Measurements from ENCODE around the gene RABL6. TPM values are rescaled to one million over a fixed set of nuclear protein-coding genes. Genes with fewer than 3 reads are reported as not detected.
"Not testable (repeated sequence)": the region's sequence is repeated elsewhere in the genome, so short reads cannot be mapped to it uniquely, and the experiment has no call there.

RABL6 gene
- polyA plus RNA-seq, 4 donors: 75.5 to 114 (median 82.3) TPM

DNA sequence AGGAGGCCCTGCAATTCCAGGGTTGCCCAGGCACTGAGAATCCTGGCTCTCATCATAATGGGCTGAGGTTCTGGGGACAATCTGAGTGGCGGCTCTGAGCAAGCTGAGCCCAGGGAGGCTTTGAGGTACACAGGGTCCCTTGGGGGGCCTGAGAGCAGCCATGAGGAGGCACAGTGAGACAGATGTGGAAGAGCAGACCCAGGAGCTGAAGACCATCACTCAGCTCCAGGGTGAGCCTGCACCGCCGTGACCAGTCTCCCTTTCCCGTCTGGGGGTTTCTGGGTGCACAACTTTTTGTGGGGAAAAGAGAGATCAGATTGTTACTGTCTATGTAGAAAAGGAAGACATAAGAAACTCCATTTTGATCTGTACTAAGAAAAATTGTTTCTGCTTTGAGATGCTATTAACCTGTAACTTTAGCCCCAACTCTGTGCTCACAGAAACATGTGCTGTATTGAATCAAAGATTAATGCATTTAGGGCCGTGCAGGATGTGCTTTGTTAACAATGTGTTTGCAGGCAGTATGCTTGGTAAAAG is 11.4 kb upstream of the RABL6 start, which contains the start of gene CCDC183:
Gene CCDC183 (plus strand): TSS at position 101 of the 537 bp plus-strand sequence. CDS start 60 bp downstream, at position 161.
- H3K27me3 ChIP-seq (ENCODE audit: control insufficient read depth in 3 of 3, insufficient read depth in 3 of 3, low read length in 3 of 3): peaks cover 0 to 4% (median 3%) of the 10 kb centered on the region in 3 donors
- H3K27ac ChIP-seq (ENCODE audit: low read depth in 1 of 3, low read length in 2 of 3): peak within 1 kb of the TSS in 1 of 3 donors; percentile 100

DNA sequence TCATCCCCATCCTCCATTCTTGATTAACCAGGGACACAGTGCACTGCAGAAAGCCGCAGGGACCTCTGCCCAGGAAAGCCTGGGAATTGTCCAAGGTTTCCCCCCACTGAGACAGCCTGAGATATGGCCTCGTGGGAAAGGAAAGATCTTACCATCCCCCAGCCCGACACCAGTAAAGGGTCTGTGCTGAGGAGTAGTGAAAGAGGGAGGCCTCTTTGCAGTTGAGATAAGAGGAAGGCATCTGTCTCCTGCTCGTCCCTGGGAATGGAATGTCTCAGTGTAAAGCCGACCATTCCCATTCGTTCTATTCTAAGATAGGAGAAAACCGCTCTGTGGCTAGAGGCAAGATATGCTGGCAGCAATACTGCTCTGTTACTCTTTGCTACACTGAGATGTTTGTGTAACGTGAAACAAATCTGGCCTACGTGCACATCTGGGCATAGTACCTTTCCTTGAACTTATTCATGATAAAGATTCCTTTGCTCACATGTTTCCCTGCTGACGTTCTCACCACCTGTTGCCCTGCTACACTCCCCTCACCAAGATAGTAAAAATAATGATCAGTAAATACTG is 10.9 kb upstream of the RABL6 start:
- not testable (repeated sequence) for H3K27me3 ChIP-seq (ENCODE audit: control insufficient read depth in 3 of 3, insufficient read depth in 3 of 3, low read length in 3 of 3); H3K9me3 ChIP-seq (ENCODE audit: control insufficient read depth in 2 of 2, insufficient read depth in 1 of 2, low read depth in 1 of 2, low read length in 1 of 2); H3K4me3 ChIP-seq (ENCODE audit: low read depth in 1 of 3, low read length in 3 of 3); FAIRE-seq
- Histone ChIP-seq H3K36me3 (ENCODE audit: control insufficient read depth in 3 of 3, insufficient read depth in 2 of 3, low read depth in 1 of 3, low read length in 3 of 3) (peaks cover 0 to 36% (median 0%) of the 10 kb centered on the region in 3 donors), H3K27ac (ENCODE audit: low read depth in 1 of 3, low read length in 2 of 3) (peak overlapping the region in 1 of 3 donors; percentile 100), H3K4me1 (ENCODE audit: control insufficient read depth in 3 of 3, insufficient read depth in 2 of 3, low read depth in 1 of 3, low read length in 2 of 3) (peaks cover 0 to 78% (median 3%) of the 10 kb centered on the region in 3 donors)
- 9 to 19% (median 11%) methylated on average over 10 of the region's 10 CpGs for WGBS, 3 donors
- DNase-seq: peak; percentile 29 to 86

More for the DNA sequence above, 11.4 kb upstream of the RABL6 start, which contains the start of gene CCDC183:
- Histone ChIP-seq H3K36me3 (ENCODE audit: control insufficient read depth in 3 of 3, insufficient read depth in 2 of 3, low read depth in 1 of 3, low read length in 3 of 3) (peaks cover 0 to 38% (median 0%) of the 10 kb centered on the region in 3 donors), H3K4me1 (ENCODE audit: control insufficient read depth in 3 of 3, insufficient read depth in 2 of 3, low read depth in 1 of 3, low read length in 2 of 3) (peaks cover 0 to 81% (median 3%) of the 10 kb centered on the region in 3 donors), H3K9me3 (ENCODE audit: control insufficient read depth in 2 of 2, insufficient read depth in 1 of 2, low read depth in 1 of 2, low read length in 1 of 2) (no peaks in the 10 kb centered on the region), H3K4me3 (ENCODE audit: low read depth in 1 of 3, low read length in 3 of 3) (peak within 1 kb of the TSS in 1 of 3 donors; percentile 15)
- DNase-seq (no peak), FAIRE-seq (no peak)
- WGBS, 3 donors: 37 to 50% (median 44%) methylated on average over 5 of the region's 5 CpGs

DNA sequence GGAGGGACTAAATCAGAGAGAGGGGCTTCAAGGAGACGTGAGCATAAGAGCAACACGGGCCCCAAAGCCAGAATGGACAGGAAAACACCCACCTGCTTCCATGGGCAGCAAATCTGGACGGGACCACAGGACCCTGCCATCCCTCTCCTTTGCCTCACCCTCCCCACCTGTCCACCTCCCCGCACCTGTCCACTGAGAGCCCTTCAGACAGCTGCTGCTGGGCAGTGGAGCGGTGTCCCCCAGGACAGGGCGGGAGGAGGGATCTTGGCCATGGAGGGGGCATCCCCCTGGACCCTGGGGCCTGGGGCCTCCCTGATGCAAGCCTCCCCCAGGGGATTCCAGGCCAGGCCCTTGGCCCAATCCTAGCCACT is 9.1 kb upstream of the RABL6 start:
- Histone ChIP-seq H3K36me3 (ENCODE audit: control insufficient read depth in 3 of 3, insufficient read depth in 2 of 3, low read depth in 1 of 3, low read length in 3 of 3) (peaks cover 0 to 28% (median 0%) of the 10 kb centered on the region in 3 donors), H3K27ac (ENCODE audit: low read depth in 1 of 3, low read length in 2 of 3) (peak overlapping the region in 1 of 3 donors; percentile 95), H3K4me3 (ENCODE audit: low read depth in 1 of 3, low read length in 3 of 3) (peak overlapping the region in 1 of 3 donors; percentile 64), H3K9me3 (ENCODE audit: control insufficient read depth in 2 of 2, insufficient read depth in 1 of 2, low read depth in 1 of 2, low read length in 1 of 2) (no peaks in the 10 kb centered on the region), H3K4me1 (ENCODE audit: control insufficient read depth in 3 of 3, insufficient read depth in 2 of 3, low read depth in 1 of 3, low read length in 2 of 3) (peaks cover 0 to 61% (median 3%) of the 10 kb centered on the region in 3 donors), H3K27me3 (ENCODE audit: control insufficient read depth in 3 of 3, insufficient read depth in 3 of 3, low read length in 3 of 3) (peaks cover 0 to 4% (median 3%) of the 10 kb centered on the region in 3 donors)
- no peak for DNase-seq
- FAIRE-seq: no peak
- WGBS, 3 donors: 48 to 76% (median 59%) methylated on average over 4 to 6 of the region's 6 CpGs

DNA sequence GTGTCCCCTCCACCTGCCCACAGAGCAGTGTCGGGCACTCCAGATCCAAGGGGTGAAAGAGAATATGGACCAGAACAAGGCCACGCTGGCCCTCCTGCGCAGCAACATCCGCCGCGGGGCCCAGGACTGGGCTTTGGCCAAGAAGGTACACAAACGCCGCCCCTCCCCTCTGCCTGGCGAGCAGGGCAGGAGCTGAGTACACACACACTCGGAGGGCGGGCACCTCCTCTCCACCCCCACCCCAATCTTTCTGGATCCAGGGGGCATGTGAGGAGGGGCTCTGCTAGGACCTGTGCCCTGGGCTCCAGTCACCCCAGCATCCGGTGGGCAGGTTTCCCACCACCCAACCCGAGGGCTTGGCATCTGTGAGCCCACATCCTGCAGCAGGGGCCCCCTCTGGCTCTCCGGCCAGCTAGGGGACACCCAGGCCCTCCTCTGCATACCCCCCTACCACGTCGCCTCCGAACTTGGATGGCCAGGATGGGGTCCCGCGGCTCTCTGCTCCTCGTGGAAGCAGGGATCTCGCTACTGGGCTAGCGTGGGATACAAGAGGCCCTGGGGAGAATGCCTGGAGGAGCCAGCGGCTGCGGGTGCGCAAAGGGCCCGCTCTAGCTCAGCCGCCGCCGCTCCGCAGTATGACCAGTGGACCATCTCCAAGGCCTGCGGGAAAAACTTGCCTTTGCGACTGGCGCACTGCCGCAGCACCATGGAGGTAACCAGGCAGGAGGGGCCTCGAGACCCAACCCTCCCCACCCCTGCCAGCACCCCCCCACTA is 8.5 kb upstream of the RABL6 start:
- Histone ChIP-seq H3K27me3 (ENCODE audit: control insufficient read depth in 3 of 3, insufficient read depth in 3 of 3, low read length in 3 of 3) (peaks cover 0 to 4% (median 3%) of the 10 kb centered on the region in 3 donors), H3K4me3 (ENCODE audit: low read depth in 1 of 3, low read length in 3 of 3) (peak overlapping the region; percentile 33 to 64 (median 46)), H3K4me1 (ENCODE audit: control insufficient read depth in 3 of 3, insufficient read depth in 2 of 3, low read depth in 1 of 3, low read length in 2 of 3) (peaks cover 0 to 55% (median 3%) of the 10 kb centered on the region in 3 donors), H3K9me3 (ENCODE audit: control insufficient read depth in 2 of 2, insufficient read depth in 1 of 2, low read depth in 1 of 2, low read length in 1 of 2) (no peaks in the 10 kb centered on the region), H3K27ac (ENCODE audit: low read depth in 1 of 3, low read length in 2 of 3) (peak overlapping the region in 1 of 3 donors; percentile 95), H3K36me3 (ENCODE audit: control insufficient read depth in 3 of 3, insufficient read depth in 2 of 3, low read depth in 1 of 3, low read length in 3 of 3) (peaks cover 0 to 27% (median 0%) of the 10 kb centered on the region in 3 donors)
- DNase-seq (peak; percentile 47 to 84), FAIRE-seq (no peak)
- WGBS, 3 donors: 2 to 26% (median 17%) methylated on average over 30 to 35 of the region's 35 CpGs

GRCh38 chr9:136799854-136800657 is 7.7 kb upstream of the RABL6 start:
- FAIRE-seq: no peak
- peak; percentile 92 to 96 for DNase-seq
- peaks cover 0 to 47% (median 3%) of the 10 kb centered on the region in 3 donors for H3K4me1 ChIP-seq (ENCODE audit: control insufficient read depth in 3 of 3, insufficient read depth in 2 of 3, low read depth in 1 of 3, low read length in 2 of 3)
- peaks cover 0 to 27% (median 0%) of the 10 kb centered on the region in 3 donors for H3K36me3 ChIP-seq (ENCODE audit: control insufficient read depth in 3 of 3, insufficient read depth in 2 of 3, low read depth in 1 of 3, low read length in 3 of 3)
- H3K27ac ChIP-seq (ENCODE audit: low read depth in 1 of 3, low read length in 2 of 3): peak overlapping the region in 2 of 3 donors; percentile 43 to 95
- H3K27me3 ChIP-seq (ENCODE audit: control insufficient read depth in 3 of 3, insufficient read depth in 3 of 3, low read length in 3 of 3): peaks cover 0 to 4% (median 3%) of the 10 kb centered on the region in 3 donors
- H3K9me3 ChIP-seq (ENCODE audit: control insufficient read depth in 2 of 2, insufficient read depth in 1 of 2, low read depth in 1 of 2, low read length in 1 of 2): no peaks in the 10 kb centered on the region
- peak overlapping the region; percentile 33 to 64 (median 46) for H3K4me3 ChIP-seq (ENCODE audit: low read depth in 1 of 3, low read length in 3 of 3)
- WGBS, 3 donors: 0 to 1% (median 0%) methylated on average over 44 to 63 of the region's 63 CpGs

GRCh38 chr9:136802321-136802720 is 5.4 kb upstream of the RABL6 start:
- no peaks in the 10 kb centered on the region for H3K9me3 ChIP-seq (ENCODE audit: control insufficient read depth in 2 of 2, insufficient read depth in 1 of 2, low read depth in 1 of 2, low read length in 1 of 2)
- peaks cover 0 to 41% (median 0%) of the 10 kb centered on the region in 3 donors for H3K36me3 ChIP-seq (ENCODE audit: control insufficient read depth in 3 of 3, insufficient read depth in 2 of 3, low read depth in 1 of 3, low read length in 3 of 3)
- H3K4me3 ChIP-seq (ENCODE audit: low read depth in 1 of 3, low read length in 3 of 3): no peak overlapping the region
- FAIRE-seq: no peak
- DNase-seq: no peak
- H3K27me3 ChIP-seq (ENCODE audit: control insufficient read depth in 3 of 3, insufficient read depth in 3 of 3, low read length in 3 of 3): peaks cover 0 to 4% (median 3%) of the 10 kb centered on the region in 3 donors
- no peak overlapping the region for H3K27ac ChIP-seq (ENCODE audit: low read depth in 1 of 3, low read length in 2 of 3)
- H3K4me1 ChIP-seq (ENCODE audit: control insufficient read depth in 3 of 3, insufficient read depth in 2 of 3, low read depth in 1 of 3, low read length in 2 of 3): peaks cover 4 to 37% (median 5%) of the 10 kb centered on the region in 3 donors
- 61 to 83% (median 78%) methylated on average over 6 of the region's 6 CpGs for WGBS, 3 donors

DNA sequence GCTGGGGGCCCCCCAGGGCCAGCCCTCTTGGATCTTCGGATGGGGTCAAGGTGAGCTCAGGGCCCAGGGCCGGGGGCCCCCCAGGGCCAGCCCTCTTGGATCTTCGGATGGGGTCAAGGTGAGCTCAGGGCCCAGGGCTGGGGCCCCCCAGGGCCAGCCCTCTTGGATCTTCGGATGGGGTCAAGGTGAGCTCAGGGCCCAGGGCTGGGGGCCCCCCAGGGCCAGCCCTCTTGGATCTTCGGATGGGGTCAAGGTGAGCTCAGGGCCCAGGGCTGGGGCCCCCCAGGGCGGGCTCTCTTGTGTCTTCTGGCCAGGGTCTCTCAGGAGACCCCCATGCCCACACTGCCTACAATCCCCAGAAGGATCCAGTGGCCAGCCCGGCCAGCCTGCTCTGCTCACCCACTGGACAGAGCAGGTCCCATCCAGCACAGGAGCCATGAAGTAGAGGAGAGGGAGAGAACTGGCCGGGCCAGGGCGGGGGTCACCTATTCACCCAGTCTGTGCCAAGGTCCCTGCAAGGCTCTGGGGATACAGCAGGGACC is 4.7 kb upstream of the RABL6 start:
- 88 to 94% (median 91%) methylated on average over 6 to 8 of the region's 9 CpGs for WGBS, 3 donors
- H3K27me3 ChIP-seq (ENCODE audit: control insufficient read depth in 3 of 3, insufficient read depth in 3 of 3, low read length in 3 of 3): not testable (repeated sequence)

More for the DNA sequence above, 4.7 kb upstream of the RABL6 start:
- H3K9me3 ChIP-seq (ENCODE audit: control insufficient read depth in 2 of 2, insufficient read depth in 1 of 2, low read depth in 1 of 2, low read length in 1 of 2); H3K4me3 ChIP-seq (ENCODE audit: low read depth in 1 of 3, low read length in 3 of 3); H3K27ac ChIP-seq (ENCODE audit: low read depth in 1 of 3, low read length in 2 of 3); FAIRE-seq; DNase-seq: not testable (repeated sequence)
- H3K36me3 ChIP-seq (ENCODE audit: control insufficient read depth in 3 of 3, insufficient read depth in 2 of 3, low read depth in 1 of 3, low read length in 3 of 3): peaks cover 0 to 41% (median 0%) of the 10 kb centered on the region in 3 donors
- H3K4me1 ChIP-seq (ENCODE audit: control insufficient read depth in 3 of 3, insufficient read depth in 2 of 3, low read depth in 1 of 3, low read length in 2 of 3): peaks cover 4 to 32% (median 5%) of the 10 kb centered on the region in 3 donors
